ENCODE measurements around the gene LRP10.
"Not testable (repeated sequence)": the region's sequence is repeated elsewhere in the genome, so short reads cannot be mapped to it uniquely, and the experiment has no call there.

The LRP10 gene

DNA sequence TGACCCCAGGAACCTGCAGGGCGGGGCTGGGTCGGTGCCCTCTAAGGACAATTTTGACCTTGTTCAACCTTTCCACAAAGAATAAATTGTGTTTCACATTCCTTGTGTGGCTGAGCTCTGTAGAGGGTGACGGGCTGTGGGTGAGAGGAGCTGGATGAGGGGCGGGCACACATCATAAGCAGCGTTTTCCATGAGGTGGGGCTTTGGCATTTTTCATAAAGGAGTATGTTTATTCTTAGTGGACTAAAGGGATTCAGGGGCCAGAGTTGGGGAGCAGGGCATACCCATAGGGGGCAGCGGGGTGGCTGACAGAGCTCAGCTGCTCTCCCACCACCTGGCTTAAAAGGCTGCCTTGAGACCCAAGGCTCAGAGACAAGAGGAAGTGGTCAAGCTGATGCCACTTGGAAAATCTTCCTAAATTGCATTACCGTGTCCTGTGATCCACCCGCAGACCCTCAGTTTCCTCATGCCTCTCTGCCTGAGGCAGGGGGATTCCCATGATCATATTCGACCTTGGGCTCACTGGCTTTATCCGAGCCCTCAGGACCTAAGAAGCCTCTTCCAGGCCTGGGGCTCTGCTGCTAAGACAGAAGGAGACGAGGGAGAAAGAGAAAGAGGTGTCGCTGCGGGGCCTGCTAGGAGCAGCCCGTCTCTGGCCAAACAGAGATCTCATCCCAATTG, 23.7 kb upstream of the LRP10 start:
- TF ChIP-seq, protein P1, sequence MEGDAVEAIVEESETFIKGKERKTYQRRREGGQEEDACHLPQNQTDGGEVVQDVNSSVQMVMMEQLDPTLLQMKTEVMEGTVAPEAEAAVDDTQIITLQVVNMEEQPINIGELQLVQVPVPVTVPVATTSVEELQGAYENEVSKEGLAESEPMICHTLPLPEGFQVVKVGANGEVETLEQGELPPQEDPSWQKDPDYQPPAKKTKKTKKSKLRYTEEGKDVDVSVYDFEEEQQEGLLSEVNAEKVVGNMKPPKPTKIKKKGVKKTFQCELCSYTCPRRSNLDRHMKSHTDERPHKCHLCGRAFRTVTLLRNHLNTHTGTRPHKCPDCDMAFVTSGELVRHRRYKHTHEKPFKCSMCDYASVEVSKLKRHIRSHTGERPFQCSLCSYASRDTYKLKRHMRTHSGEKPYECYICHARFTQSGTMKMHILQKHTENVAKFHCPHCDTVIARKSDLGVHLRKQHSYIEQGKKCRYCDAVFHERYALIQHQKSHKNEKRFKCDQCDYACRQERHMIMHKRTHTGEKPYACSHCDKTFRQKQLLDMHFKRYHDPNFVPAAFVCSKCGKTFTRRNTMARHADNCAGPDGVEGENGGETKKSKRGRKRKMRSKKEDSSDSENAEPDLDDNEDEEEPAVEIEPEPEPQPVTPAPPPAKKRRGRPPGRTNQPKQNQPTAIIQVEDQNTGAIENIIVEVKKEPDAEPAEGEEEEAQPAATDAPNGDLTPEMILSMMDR (IDR thresholded peaks at IDR 0.05; ENCODE audit: low read depth, low read length, missing control alignments), result peak; percentile 20
- in situ Hi-C loops (cut with HindIII; ENCODE audit: low sequenced_read_pairs), result no loop called here

DNA sequence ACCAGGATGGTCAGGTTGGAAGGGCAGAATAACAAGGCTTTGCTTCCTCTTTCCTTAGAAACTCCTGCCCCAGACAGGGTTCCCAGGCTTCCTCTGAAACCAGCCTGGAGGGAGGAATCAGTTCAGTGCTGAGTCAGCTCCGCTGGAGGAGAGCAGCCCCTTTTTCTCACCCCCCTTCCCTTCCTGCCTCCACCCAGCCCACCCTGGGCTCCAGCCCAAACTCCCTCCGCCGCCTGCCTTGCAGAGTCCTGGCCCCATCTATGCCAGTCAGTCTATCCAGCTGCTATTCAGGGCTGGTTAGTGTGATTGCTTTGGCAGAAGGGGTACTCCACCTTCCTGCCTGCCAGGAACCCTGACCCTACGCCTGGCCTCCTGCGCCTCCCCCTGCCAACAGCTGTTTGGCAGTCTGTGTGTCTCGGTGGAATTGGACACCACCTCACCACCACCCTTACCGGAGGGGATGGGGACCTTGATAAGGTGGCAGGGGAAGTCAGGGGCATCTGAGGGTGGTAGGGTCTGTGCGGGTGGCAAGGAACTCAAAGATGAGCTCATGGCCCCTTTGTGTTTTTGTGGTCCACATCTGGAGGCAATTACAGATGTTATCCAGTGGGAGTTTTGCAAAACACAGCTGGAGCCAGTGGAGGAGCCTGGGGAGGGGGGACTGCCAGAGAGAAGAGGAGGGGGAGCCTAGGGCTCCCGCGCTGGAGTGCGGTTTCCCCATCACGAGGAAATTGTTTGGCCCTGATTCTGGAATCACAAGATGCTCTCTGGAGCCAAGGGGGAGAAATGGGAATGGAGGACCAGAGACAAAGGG, 23.0 kb upstream of the LRP10 start:
- DNase-seq (ENCODE audit: low read depth), result peak; percentile 89
- in situ Hi-C loops (cut with HindIII; ENCODE audit: low sequenced_read_pairs), result no loop called here
- H3K4me3 ChIP-seq (ENCODE audit: low read depth, low read length), result no peak overlapping the region
- TF ChIP-seq, protein P1 (IDR thresholded peaks at IDR 0.05; ENCODE audit: low read depth, low read length, missing control alignments), result no peak

More for the DNA sequence above, 23.7 kb upstream of the LRP10 start:
- no peak overlapping the region for H3K4me3 ChIP-seq (ENCODE audit: low read depth, low read length)
- no peak for DNase-seq (ENCODE audit: low read depth)

DNA sequence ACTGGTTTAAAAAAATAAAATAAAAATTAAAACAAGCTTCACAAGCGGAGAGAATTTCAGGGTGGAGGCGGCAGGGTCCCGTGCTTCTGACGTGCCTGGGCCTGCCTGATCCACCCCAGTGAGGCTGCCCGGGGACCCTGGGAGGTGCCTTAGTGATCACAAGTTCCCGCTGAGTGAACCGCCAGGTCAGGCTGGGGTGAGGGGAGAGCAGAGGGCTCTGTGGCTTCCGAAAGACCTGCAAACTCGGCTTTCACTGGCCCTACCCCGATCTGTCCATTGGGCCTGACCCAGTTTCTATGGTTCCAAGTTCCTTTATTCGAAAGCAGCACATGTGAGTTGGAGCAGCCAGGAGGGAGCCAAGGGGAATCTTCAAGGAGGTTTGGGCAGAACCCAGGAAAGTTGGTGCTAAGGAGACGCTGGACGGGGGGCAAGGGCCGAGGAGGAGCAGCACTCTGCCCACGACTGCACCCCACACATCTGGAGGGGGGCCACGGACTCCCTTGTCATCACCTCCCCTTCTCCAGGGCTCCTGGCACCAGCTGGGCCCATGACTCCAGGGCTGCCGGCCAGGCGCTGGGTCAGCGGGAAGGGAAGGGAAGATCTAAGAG, 22.2 kb upstream of the LRP10 start:
- TF ChIP-seq, protein P1 (IDR thresholded peaks at IDR 0.05; ENCODE audit: low read depth, low read length, missing control alignments), result no peak
- DNase-seq (ENCODE audit: low read depth), result no peak
- in situ Hi-C loops (cut with HindIII; ENCODE audit: low sequenced_read_pairs), result no loop called here
- H3K4me3 ChIP-seq (ENCODE audit: low read depth, low read length), result no peak overlapping the region

DNA sequence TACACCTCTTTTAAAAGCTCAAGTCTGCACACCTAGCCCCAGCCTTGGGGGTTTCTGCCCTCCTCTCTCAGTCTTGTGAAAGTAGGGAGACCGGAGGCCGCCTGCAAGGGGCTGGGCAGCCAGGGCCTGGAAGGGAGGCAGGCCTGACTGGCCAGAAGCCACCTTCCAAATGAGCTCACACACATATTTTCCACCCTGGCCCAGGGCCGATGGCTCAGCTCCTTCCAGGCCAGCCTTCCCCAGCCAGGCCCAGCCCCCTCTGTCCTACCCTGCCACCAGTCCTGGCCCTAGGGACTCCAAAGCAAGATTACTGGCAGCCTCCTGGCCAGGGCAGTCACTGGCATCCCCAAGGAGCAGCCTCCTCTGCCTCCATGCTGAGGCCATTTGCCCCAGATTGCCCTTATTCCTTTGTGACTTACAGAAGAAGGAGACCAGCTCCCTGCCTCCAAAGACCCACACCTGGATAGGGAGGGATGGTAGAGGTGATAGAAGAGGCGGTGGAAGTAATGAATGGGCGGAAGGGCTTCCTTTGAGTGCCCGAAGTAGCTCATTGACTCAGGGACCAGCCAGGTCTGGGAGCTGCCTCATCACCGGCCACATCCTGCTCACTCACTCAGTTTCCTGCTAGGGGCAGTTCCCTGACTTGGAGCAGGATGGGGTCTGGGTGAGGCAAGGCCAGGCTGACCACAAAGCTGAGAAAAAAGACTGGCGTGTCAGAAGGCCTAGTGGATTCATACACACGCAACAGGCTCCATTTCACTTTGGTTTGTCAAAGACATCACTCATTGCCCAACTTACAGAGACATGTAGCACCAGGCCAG, 20.4 kb upstream of the LRP10 start:
- in situ Hi-C loops (cut with HindIII; ENCODE audit: low sequenced_read_pairs), result no loop called here
- DNase-seq (ENCODE audit: low read depth), result peak; percentile 89
- no peak overlapping the region for H3K4me3 ChIP-seq (ENCODE audit: low read depth, low read length)
- TF ChIP-seq, protein P1 (IDR thresholded peaks at IDR 0.05; ENCODE audit: low read depth, low read length, missing control alignments), result no peak

DNA sequence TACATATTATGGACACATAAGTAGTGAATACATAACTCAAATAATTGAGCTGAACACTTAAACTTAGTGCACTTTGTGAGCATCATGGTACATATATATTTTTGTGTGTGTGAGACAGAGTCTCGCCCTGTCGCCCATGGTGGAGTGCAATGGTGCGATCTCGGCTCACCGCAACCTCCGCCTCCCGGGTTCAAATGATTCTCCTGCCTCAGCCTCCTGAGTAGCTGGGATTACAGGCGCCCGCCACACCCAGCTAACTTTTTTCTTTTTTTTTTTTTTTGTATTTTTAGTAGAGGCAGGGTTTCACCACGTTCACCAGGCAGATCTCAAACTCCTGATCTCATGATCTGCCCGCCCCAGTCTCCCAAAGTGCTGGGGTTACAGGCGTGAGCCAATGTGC, 19.4 kb upstream of the LRP10 start:
- H3K4me3 ChIP-seq (ENCODE audit: low read depth, low read length); in situ Hi-C loops (cut with HindIII; ENCODE audit: low sequenced_read_pairs); DNase-seq (ENCODE audit: low read depth): not testable (repeated sequence)

DNA sequence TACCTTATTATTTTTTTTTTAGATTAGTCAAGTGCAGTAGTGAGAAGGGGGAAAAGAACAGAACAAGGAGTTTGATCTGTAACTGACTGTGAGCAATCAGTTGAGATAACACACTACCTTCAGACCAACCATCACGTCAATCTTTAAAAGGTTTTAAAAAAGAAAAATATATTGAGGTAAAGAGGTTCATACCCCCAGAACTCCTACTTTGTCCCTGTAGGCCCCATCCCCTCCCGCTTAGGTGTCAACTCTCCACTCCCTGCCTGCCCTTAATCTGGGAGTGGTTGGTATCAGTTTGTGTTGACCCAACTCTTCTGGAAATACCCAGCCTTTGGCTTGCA, 19.0 kb upstream of the LRP10 start:
- no peak for DNase-seq (ENCODE audit: low read depth)
- in situ Hi-C loops (cut with HindIII; ENCODE audit: low sequenced_read_pairs), result no loop called here
- no peak overlapping the region for H3K4me3 ChIP-seq (ENCODE audit: low read depth, low read length)
- TF ChIP-seq, protein P1 (IDR thresholded peaks at IDR 0.05; ENCODE audit: low read depth, low read length, missing control alignments), result no peak
